ENCODE results near the gene SCAF8.

- TF ChIP-seq EP300 (IDR thresholded peaks at IDR 0.05) (no peak), CTCF (IDR thresholded peaks at IDR 0.05) (no peak), POLR2A (IDR thresholded peaks at IDR 0.05) (no peak)
These were observed 141.8 kb downstream of the SCAF8 start for GRCh38 chr6:154874773-154875592.
